GM21447 (cell line): ENCODE results near the gene ELOVL6.

Experiments used
- ATAC-seq: cut with Tn5 transposase; IDR thresholded peaks from one replicate; pipeline ENCODE4 v1.9.1; 2021; ENCODE audit not compliant: unreplicated experiment

The ELOVL6 gene

DNA sequence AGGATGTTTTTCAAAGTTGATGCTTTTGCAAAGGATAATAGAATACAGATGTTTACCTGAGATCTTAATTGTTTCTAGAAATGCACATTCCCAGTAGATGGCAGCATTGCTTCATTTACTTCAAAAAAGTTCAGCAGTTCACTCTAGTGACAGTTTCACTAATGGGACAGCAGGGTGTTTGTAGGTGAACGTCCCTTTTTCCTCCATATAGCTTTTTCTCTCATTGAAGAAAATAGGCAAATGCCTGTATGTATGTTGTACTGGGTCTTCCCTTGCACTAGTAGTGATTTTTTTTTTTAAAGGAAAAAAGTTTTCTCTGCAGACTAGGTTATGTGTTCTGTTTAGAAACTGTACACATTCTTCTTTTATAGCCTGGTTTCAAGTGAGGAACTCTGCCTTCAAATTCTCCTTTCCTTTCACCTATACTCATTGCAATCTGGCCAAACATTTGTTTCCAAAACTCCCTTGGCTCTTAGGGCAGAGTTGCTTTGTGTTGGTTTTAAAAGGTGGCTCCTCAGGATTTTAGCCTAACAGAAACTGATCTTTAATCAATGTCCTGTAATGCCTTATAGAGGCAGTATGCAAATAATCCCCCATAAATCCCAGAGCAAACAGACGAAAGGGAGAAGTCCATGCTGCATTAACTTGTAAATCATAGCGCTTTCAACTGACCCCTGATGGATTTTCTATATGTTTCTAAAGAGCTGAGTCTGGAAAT lies 199.4 kb downstream of the ELOVL6 start:
- no peak for ATAC-seq

DNA sequence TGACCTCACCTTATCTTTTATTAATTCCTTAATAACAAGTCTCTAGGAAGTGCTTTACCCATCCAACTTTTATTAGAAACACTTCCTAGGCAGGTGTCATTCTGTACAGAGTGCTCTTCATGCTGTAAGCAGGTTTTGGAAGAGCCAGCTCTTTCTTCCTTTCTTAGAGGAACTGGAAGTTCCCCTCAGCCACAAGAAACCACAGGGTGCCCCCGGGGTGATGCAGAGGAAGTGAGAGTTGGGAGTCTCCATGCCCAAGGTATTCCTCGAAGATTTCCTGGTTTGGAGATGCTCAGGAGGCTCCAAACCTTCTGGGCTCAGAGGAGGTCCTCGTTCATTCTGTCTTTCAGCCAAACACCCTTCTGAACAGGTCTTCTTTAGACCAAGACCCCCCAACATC lies 201.9 kb downstream of the ELOVL6 start:
- no peak for ATAC-seq
